H1 (cell line): Measurements from ENCODE around the gene ARHGEF28. TPM values are rescaled to one million over a fixed set of nuclear protein-coding genes. Genes with fewer than 3 reads are reported as not detected.

Source experiments
- CTCF ChIA-PET: fragments of 300-600 bp; sonication (Branson Sonifier 250); formaldehyde crosslinking; loops from one replicate; lab custom pipeline; 2021; ENCODE audit not compliant: partially characterized antibody; lab: Charles Lee
- POLR2A ChIA-PET: fragments of 300-600 bp; sonication (Branson Sonifier 250); formaldehyde crosslinking; loops from one replicate; lab custom pipeline; 2021; ENCODE audit warnings: inconsistent platforms; ENCODE audit not compliant: partially characterized antibody; lab: Charles Lee
- DNase-seq, 2 experiments: peaks; one replicate each; pipeline versions ENCODE4 v3.0.0 to v3.0.0-alpha.2; 2010 to 2022; ENCODE audit warnings: low spot score in 2 of 2, low read depth in 1 of 2, mixed read lengths in 1 of 2
- FAIRE-seq: peaks from 2 replicates; lab custom pipeline; 2011; peaks lifted over from hg19 to GRCh38; lab: Jason Lieb, UNC
- H2AFZ ChIP-seq: 2 replicates; pipeline ENCODE4 v1.8.1; 2012; ENCODE audit warnings: low read length, inconsistent platforms
- H2AK5ac ChIP-seq: 2 replicates; pipeline ENCODE4 v1.6.1; 2013; ENCODE audit warnings: low read depth, low read length
- H2BK120ac ChIP-seq: replicated peaks from 2 replicates; pipeline ENCODE3; 2013; ENCODE audit warnings: low read depth, low read length, inconsistent platforms
- H2BK12ac ChIP-seq: 2 replicates; pipeline ENCODE4 v1.6.1; 2013; ENCODE audit warnings: low read depth, low read length
- H2BK15ac ChIP-seq: 2 replicates; pipeline ENCODE4 v1.6.1; 2013; ENCODE audit warnings: low read length
- H2BK20ac ChIP-seq: 2 replicates; pipeline ENCODE4 v1.6.1; 2013; ENCODE audit warnings: low read length
- H2BK5ac ChIP-seq: 2 replicates; pipeline ENCODE4 v1.6.1; 2013; ENCODE audit warnings: low read depth, low read length
- H3K14ac ChIP-seq: 2 replicates; pipeline ENCODE4 v1.6.1; 2013; ENCODE audit warnings: inconsistent platforms; ENCODE audit not compliant: insufficient read length
- H3K18ac ChIP-seq: 2 replicates; pipeline ENCODE4 v1.6.1; 2013; ENCODE audit warnings: low read length; ENCODE audit errors: extremely low read depth
- H3K23ac ChIP-seq: 2 replicates; pipeline ENCODE4 v1.6.1; 2013; ENCODE audit warnings: inconsistent platforms; ENCODE audit not compliant: insufficient read length
- H3K23me2 ChIP-seq: 2 replicates; pipeline ENCODE4 v1.6.1; 2013; ENCODE audit warnings: low read depth, low read length
- H3K27ac ChIP-seq: 2 replicates; pipeline ENCODE4 v1.6.1; 2011; ENCODE audit warnings: low read depth, low read length, inconsistent platforms
- H3K27me3 ChIP-seq, 4 experiments: replicated peaks in 1 of 4; 1 replicate in 1 of 4; 2 replicates in 3 of 4; pipeline versions ENCODE4 v1.6.1 to v1.8.1; 2011 to 2013; ENCODE audit warnings: low read length in 3 of 4, mild to moderate bottlenecking in 3 of 4, inconsistent platforms in 2 of 4, mixed read lengths in 2 of 4, moderate library complexity in 1 of 4; ENCODE audit not compliant: control insufficient read depth in 3 of 4, insufficient read depth in 3 of 4; ENCODE audit errors: extremely low read depth in 1 of 4
- H3K36me3 ChIP-seq, 4 experiments: 2 replicates each; pipeline versions ENCODE4 v1.6.1 to v1.8.1; 2011 to 2013; ENCODE audit warnings: mild to moderate bottlenecking in 4 of 4, low read length in 3 of 4, moderate library complexity in 2 of 4, control low read depth in 1 of 4, inconsistent platforms in 1 of 4; ENCODE audit not compliant: insufficient read depth in 4 of 4, control insufficient read depth in 2 of 4
- H3K4ac ChIP-seq: replicated peaks from 2 replicates; pipeline ENCODE3; 2013; ENCODE audit warnings: low read length, low read depth, mixed read lengths, inconsistent platforms; ENCODE audit not compliant: insufficient read length
- H3K4me1 ChIP-seq, 4 experiments: replicated peaks in 1 of 4; 1 replicate in 1 of 4; 2 replicates in 3 of 4; pipeline versions ENCODE4 v1.6.1 to v1.8.1; 2011 to 2013; ENCODE audit warnings: low read length in 3 of 4, inconsistent platforms in 2 of 4, mixed read lengths in 1 of 4; ENCODE audit not compliant: insufficient read depth in 4 of 4, control insufficient read depth in 3 of 4
- H3K4me2 ChIP-seq, 2 experiments: 2 replicates each; pipeline versions ENCODE4 v1.6.1 to v1.8.1; 2011 to 2013; ENCODE audit warnings: low read depth in 2 of 2, low read length in 2 of 2, control low read depth in 1 of 2, inconsistent platforms in 1 of 2, mild to moderate bottlenecking in 1 of 2; ENCODE audit not compliant: insufficient read depth in 1 of 2
- H3K4me3 ChIP-seq, 4 experiments: fragments of 200-600, 300-600 bp in 1 of 4; sonication (generic), shearing (Covaris generic), sonication (Bioruptor Twin) in 1 of 4; 2 replicates each; pipeline versions ENCODE4 v1.5.1 to v1.8.1; 2011 to 2016; ENCODE audit warnings: low read length in 4 of 4, low read depth in 3 of 4, control low read depth in 2 of 4, inconsistent platforms in 2 of 4, mild to moderate bottlenecking in 2 of 4, mixed read lengths in 1 of 4, moderate library complexity in 1 of 4; ENCODE audit not compliant: insufficient read depth in 2 of 4; ENCODE audit errors: extremely low read depth in 1 of 4
- H3K56ac ChIP-seq: replicated peaks from 2 replicates; pipeline ENCODE3; 2013; ENCODE audit warnings: low read depth, mild to moderate bottlenecking, mixed read lengths, low read length, inconsistent platforms; ENCODE audit not compliant: insufficient read length
- H3K79me1 ChIP-seq: 2 replicates; pipeline ENCODE4 v1.6.1; 2013; ENCODE audit warnings: low read depth, low read length, control low read depth
- H3K79me2 ChIP-seq, 2 experiments: 2 replicates each; pipeline versions ENCODE4 v1.6.1 to v1.8.1; 2012 to 2013; ENCODE audit warnings: low read length in 2 of 2, mild to moderate bottlenecking in 2 of 2, inconsistent platforms in 1 of 2; ENCODE audit not compliant: insufficient read depth in 2 of 2, control insufficient read depth in 1 of 2
- H3K9ac ChIP-seq, 4 experiments: replicated peaks in 1 of 4; 1 replicate in 1 of 4; 2 replicates in 3 of 4; pipeline versions ENCODE4 v1.6.1 to v1.8.1; 2011 to 2013; ENCODE audit warnings: low read depth in 3 of 4, low read length in 3 of 4, control low read depth in 2 of 4, mild to moderate bottlenecking in 2 of 4, moderate library complexity in 2 of 4, inconsistent platforms in 1 of 4; ENCODE audit errors: extremely low read depth in 1 of 4
- H3K9me3 ChIP-seq, 2 experiments: 2 replicates each; pipeline versions ENCODE4 v1.6.1 to v1.8.1; 2012 to 2013; ENCODE audit warnings: mild to moderate bottlenecking in 2 of 2, moderate library complexity in 2 of 2, control low read depth in 1 of 2, inconsistent platforms in 1 of 2, low read depth in 1 of 2, low read length in 1 of 2, mixed read lengths in 1 of 2; ENCODE audit not compliant: insufficient read depth in 2 of 2
- H4K20me1 ChIP-seq, 2 experiments: replicated peaks in 1 of 2; 2 replicates each; pipeline versions ENCODE3 to v1.8.1; 2011 to 2013; ENCODE audit warnings: inconsistent platforms in 2 of 2, low read length in 2 of 2, mild to moderate bottlenecking in 1 of 2; ENCODE audit not compliant: insufficient read depth in 2 of 2, control insufficient read depth in 1 of 2
- H4K5ac ChIP-seq: 2 replicates; pipeline ENCODE4 v1.6.1; 2013; ENCODE audit warnings: low read length, low read depth, mixed read lengths, inconsistent platforms; ENCODE audit not compliant: insufficient read length
- H4K8ac ChIP-seq: 2 replicates; pipeline ENCODE4 v1.8.0; 2013; ENCODE audit warnings: mild to moderate bottlenecking, moderate library complexity, low read length, inconsistent platforms; ENCODE audit not compliant: insufficient read depth; ENCODE audit errors: extremely low read depth
- H4K91ac ChIP-seq: replicated peaks from 2 replicates; pipeline ENCODE3; 2013; ENCODE audit warnings: low read length, mixed read lengths, inconsistent platforms; ENCODE audit not compliant: insufficient read length
- CBX5 ChIP-seq: fragments of 300-800, 300-1000 bp; sonication (generic); IDR thresholded peaks from 2 replicates; pipeline ENCODE4 v1.7.1; 2016; ENCODE audit warnings: antibody characterized with exemption, low read length, low read depth
- CBX8 ChIP-seq: fragments of 300-800, 300-1000 bp; sonication (generic); IDR thresholded peaks from 2 replicates; pipeline ENCODE4 v1.7.1; 2016; ENCODE audit warnings: low read depth, low read length, borderline replicate concordance
- CEBPB ChIP-seq: IDR thresholded peaks from 2 replicates; pipeline ENCODE4 v1.6.1; 2012; ENCODE audit warnings: low read depth, low read length
- CREB1 ChIP-seq: IDR thresholded peaks from 2 replicates; pipeline ENCODE4 v1.6.1; 2012; ENCODE audit warnings: inconsistent platforms
- EZH2 ChIP-seq: fragments of 200-600 bp; sonication (generic); IDR thresholded peaks from 2 replicates; pipeline ENCODE4 v1.7.1; 2012; ENCODE audit warnings: low read depth, mild to moderate bottlenecking, moderate library complexity, low read length, inconsistent platforms; ENCODE audit not compliant: severe bottlenecking
- JUND ChIP-seq: IDR thresholded peaks from 2 replicates; pipeline ENCODE4 v1.6.1; 2011; ENCODE audit warnings: mild to moderate bottlenecking, improper control_type of control experiment, low read length
- POLR2AphosphoS5 ChIP-seq: IDR thresholded peaks from 2 replicates; pipeline ENCODE4 v1.6.1; 2011; ENCODE audit warnings: low read depth, low read length
- RFX5 ChIP-seq: IDR thresholded peaks from 2 replicates; pipeline ENCODE4 v1.6.1; 2011; ENCODE audit warnings: low read depth, low read length, improper control_type of control experiment, borderline replicate concordance
- RNF2 ChIP-seq: fragments of 200-900, 300-1000 bp; sonication (generic); IDR thresholded peaks from 2 replicates; pipeline ENCODE4 v1.7.1; 2016; ENCODE audit warnings: borderline replicate concordance, low read depth, mild to moderate bottlenecking, antibody characterized with exemption, low read length; ENCODE audit not compliant: poor library complexity, severe bottlenecking; ENCODE audit errors: missing control alignments
- SIX5 ChIP-seq: IDR thresholded peaks from 2 replicates; pipeline ENCODE4 v1.6.1; 2011; ENCODE audit warnings: mild to moderate bottlenecking, low read depth, low read length
- SRF ChIP-seq: IDR thresholded peaks from 2 replicates; pipeline ENCODE4 v1.6.1; 2011; ENCODE audit warnings: mild to moderate bottlenecking, low read depth, low read length, moderate library complexity
- TBP ChIP-seq: IDR thresholded peaks from 2 replicates; pipeline ENCODE4 v1.6.1; 2011; ENCODE audit warnings: low read depth, low read length, improper control_type of control experiment
- USF2 ChIP-seq: IDR thresholded peaks from 2 replicates; pipeline ENCODE4 v1.6.1; 2011; ENCODE audit warnings: low read length, improper control_type of control experiment
- YY1 ChIP-seq: IDR thresholded peaks from 2 replicates; pipeline ENCODE4 v1.6.1; 2011; ENCODE audit warnings: low read depth, mild to moderate bottlenecking, low read length
- ZNF274 ChIP-seq: IDR thresholded peaks from 2 replicates; pipeline ENCODE4 v1.7.0; 2012; ENCODE audit warnings: low read length, borderline replicate concordance; ENCODE audit errors: extremely low read depth
- WGBS, 2 experiments: shearing (Covaris generic) in 1 of 2; methylation state at CpG; one replicate each; pipeline versions ENCODE4 v1.1.6 to v1.1.7; 2013 to 2015; ENCODE audit warnings: low lambda C conversion rate in 2 of 2, mixed read lengths in 2 of 2, inconsistent platforms in 1 of 2, low coverage in 1 of 2, missing lambda C conversion rate in 1 of 2; ENCODE audit not compliant: insufficient replicate concordance in 2 of 2, insufficient coverage in 1 of 2, insufficient read length in 1 of 2; ENCODE audit errors: extremely low coverage in 1 of 2, missing lambda C conversion rate in 1 of 2; 5-methylcytosine and 5-hydroxymethylcytosine counted together
- polyA plus RNA-seq, 7 experiments: library from polyadenylated mRNA; depleted of rRNA in 3 of 7; stranded (reverse) in 5 of 7; unstranded in 2 of 7; fragments of >200 nt in 5 of 7; fragments of 200-250 nt in 2 of 7; gene quantifications; 1 replicate in 5 of 7; 2 replicates in 1 of 7; 4 replicates in 1 of 7; pipeline versions ENCODE4 v1.2.1 to v1.2.3, GENCODE V29; 2011 to 2013; ENCODE audit warnings: missing spikeins in 2 of 7, mixed read lengths in 2 of 7
- total RNA-seq: library from RNA; stranded (reverse); fragmentation: NEBNext Ultra II Directional; extraction: Animal tissue kit (Norgen Biotek cat#: 25700); gene quantifications from 2 replicates; pipeline ENCODE4 v1.2.1, GENCODE V29; 2021

Gene ARHGEF28
- total and polyA plus RNA-seq, 2 of the 8 experiments (the other 6 are each of a cell fraction or from before 2014, with no cell fraction given) = 0.33 to 1.0 TPM

GRCh38 chr5:73853091-73853490, 227.1 kb downstream of the ARHGEF28 start:
- H3K23me2 ChIP-seq = no peaks in the 10 kb centered on the region
- H3K4me1 ChIP-seq = peaks cover 0 to 6% (median 2%) of the 10 kb centered on the region in 4 experiments; a peak in 2 of 7 replicates
- no peak for DNase-seq
- H3K27me3 ChIP-seq = no peaks in the 10 kb centered on the region
- H3K14ac ChIP-seq = no peak overlapping the region
- H4K91ac ChIP-seq = no peak overlapping the region
- no peak overlapping the region for H2BK5ac ChIP-seq
- H4K5ac ChIP-seq = no peak overlapping the region
- H3K79me1 ChIP-seq = no peaks in the 10 kb centered on the region
- no peak overlapping the region for H3K4me3 ChIP-seq
- H4K8ac ChIP-seq = no peak overlapping the region
- no peak overlapping the region for H3K27ac ChIP-seq
- no peak overlapping the region for H2AK5ac ChIP-seq
- H2BK20ac ChIP-seq = no peak overlapping the region
- no peak overlapping the region for H3K4ac ChIP-seq
- H3K23ac ChIP-seq = no peak overlapping the region
- no peak overlapping the region for H2BK12ac ChIP-seq
- H3K79me2 ChIP-seq = no peaks in the 10 kb centered on the region
- ChIA-PET POLR2A (no interaction called here), CTCF (interaction anchor here (1.2 kb wide), 1 partner anchor 256 kb away, joined by 4 read pairs; no protein-coding TSS in a partner anchor)
- FAIRE-seq = no peak
- no peak overlapping the region for H3K9ac ChIP-seq
- WGBS, 2 experiments = 90 to 100% methylated on average over 3 to 4 of the region's 4 CpGs
- no peaks in the 10 kb centered on the region for H3K9me3 ChIP-seq
- H3K4me2 ChIP-seq = no peak overlapping the region
- no peak overlapping the region for H2BK15ac ChIP-seq
- no peaks in the 10 kb centered on the region for H4K20me1 ChIP-seq
- H3K56ac ChIP-seq = no peak overlapping the region
- no peak overlapping the region for H3K18ac ChIP-seq
- H2BK120ac ChIP-seq = no peak overlapping the region
- H3K36me3 ChIP-seq = no peaks in the 10 kb centered on the region
- no peak overlapping the region for H2AFZ ChIP-seq
- TF ChIP-seq EZH2 = no peak
- TF ChIP-seq ZNF274 = no peak
- TF ChIP-seq TBP = no peak
- TF ChIP-seq CREB1 = no peak
- no peak for TF ChIP-seq JUND
- no peak for TF ChIP-seq SIX5
- TF ChIP-seq POLR2AphosphoS5 = no peak
- no peak for TF ChIP-seq CEBPB
- TF ChIP-seq RNF2 = no peak
- no peak for TF ChIP-seq USF2
- TF ChIP-seq YY1 = no peak
- TF ChIP-seq CBX8 = no peak
- TF ChIP-seq CBX5 = no peak
- TF ChIP-seq SRF = no peak
- TF ChIP-seq RFX5 = no peak
